ENCODE data around the gene TAP1. TPM values are rescaled to one million over a fixed set of nuclear protein-coding genes. Genes with fewer than 3 reads are reported as not detected.

TAP1 gene
- total and polyA plus RNA-seq, 2 of the 4 experiments (the other 2 are of a cell fraction): 20.1 to 27.6 TPM

- TF ChIP-seq NFE2L2 (IDR thresholded peaks at IDR 0.05; ENCODE audit: low read depth, low read length) (no peak), RCOR1 (IDR thresholded peaks at IDR 0.05; ENCODE audit: insufficient replicate concordance, low read length) (no peak), RFX5 (IDR thresholded peaks at IDR 0.05; ENCODE audit: low read depth, low read length) (peak; percentile 82), CHD1 (IDR thresholded peaks at IDR 0.05; ENCODE audit: low read depth, low read length) (no peak)
Observed at GRCh38 chr6:32838114-32838958, 15.2 kb downstream of the TAP1 start, which contains the start of gene TAP2 (continued).
